ENCODE measurements around the gene TMCC1. TPM values are rescaled to one million over a fixed set of nuclear protein-coding genes. Genes with fewer than 3 reads are reported as not detected.

TMCC1 gene
- total RNA-seq, 1 donor from 2014 or later, result 24.3 TPM

- TF ChIP-seq, protein P1, sequence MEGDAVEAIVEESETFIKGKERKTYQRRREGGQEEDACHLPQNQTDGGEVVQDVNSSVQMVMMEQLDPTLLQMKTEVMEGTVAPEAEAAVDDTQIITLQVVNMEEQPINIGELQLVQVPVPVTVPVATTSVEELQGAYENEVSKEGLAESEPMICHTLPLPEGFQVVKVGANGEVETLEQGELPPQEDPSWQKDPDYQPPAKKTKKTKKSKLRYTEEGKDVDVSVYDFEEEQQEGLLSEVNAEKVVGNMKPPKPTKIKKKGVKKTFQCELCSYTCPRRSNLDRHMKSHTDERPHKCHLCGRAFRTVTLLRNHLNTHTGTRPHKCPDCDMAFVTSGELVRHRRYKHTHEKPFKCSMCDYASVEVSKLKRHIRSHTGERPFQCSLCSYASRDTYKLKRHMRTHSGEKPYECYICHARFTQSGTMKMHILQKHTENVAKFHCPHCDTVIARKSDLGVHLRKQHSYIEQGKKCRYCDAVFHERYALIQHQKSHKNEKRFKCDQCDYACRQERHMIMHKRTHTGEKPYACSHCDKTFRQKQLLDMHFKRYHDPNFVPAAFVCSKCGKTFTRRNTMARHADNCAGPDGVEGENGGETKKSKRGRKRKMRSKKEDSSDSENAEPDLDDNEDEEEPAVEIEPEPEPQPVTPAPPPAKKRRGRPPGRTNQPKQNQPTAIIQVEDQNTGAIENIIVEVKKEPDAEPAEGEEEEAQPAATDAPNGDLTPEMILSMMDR (conservative IDR thresholded peaks at IDR 0.05; ENCODE audit: low read depth, low read length), result no peak
- DNase-seq (ENCODE audit: low read depth), result no peak
- no peak overlapping the region for H3K4me3 ChIP-seq (ENCODE audit: low read depth, low read length)
These were observed 221.1 kb downstream of the TMCC1 start for GRCh38 chr3:129672412-129672811.

DNA sequence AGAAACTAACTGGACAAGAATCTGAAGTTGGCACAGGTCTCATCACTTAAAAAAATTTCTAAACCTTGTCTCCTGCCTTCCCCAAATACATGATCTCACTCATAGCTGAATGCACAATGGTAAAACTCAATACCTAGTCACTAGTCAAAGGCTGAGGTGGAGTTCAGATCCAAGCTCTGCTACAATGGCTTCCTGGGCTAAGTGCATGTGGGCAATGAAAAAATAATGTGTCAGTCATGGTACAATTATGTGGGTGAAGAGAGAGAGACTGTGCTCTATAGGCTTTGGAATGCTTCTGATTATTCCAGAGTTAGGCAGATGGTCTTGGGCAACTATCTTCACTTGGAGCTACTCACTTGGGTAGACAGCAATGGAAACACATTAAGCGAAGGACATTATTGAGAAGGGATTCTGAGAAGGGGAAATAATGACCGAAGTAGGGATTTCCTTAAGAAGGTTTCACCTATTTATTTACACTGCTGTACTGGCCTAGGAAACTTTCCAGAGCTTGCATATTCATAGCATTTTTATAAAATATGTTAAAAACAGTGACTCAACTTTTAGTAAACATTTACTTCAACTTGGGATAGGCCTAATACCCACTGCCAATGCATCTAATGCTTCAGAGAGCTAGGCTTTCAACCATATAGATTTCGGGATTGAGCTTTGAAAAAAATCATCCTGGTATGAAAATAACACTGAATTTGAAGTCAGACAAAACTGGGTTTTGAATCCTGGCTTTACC is 228.3 kb downstream of the TMCC1 start:
- TF ChIP-seq, protein P1 (conservative IDR thresholded peaks at IDR 0.05; ENCODE audit: low read depth, low read length), result no peak
- H3K4me3 ChIP-seq (ENCODE audit: low read depth, low read length), result no peak overlapping the region
- DNase-seq (ENCODE audit: low read depth), result peak; percentile 74

GRCh38 chr3:129663930-129664646 is 229.4 kb downstream of the TMCC1 start:
- TF ChIP-seq, protein P1 (conservative IDR thresholded peaks at IDR 0.05; ENCODE audit: low read depth, low read length), result no peak
- no peak overlapping the region for H3K4me3 ChIP-seq (ENCODE audit: low read depth, low read length)

GRCh38 chr3:129663045-129663446 is 230.5 kb downstream of the TMCC1 start:
- H3K4me3 ChIP-seq (ENCODE audit: low read depth, low read length), result no peak overlapping the region
- TF ChIP-seq, protein P1 (conservative IDR thresholded peaks at IDR 0.05; ENCODE audit: low read depth, low read length), result no peak
- DNase-seq (ENCODE audit: low read depth), result no peak

More at GRCh38 chr3:129663930-129664646, 229.4 kb downstream of the TMCC1 start:
- no peak for DNase-seq (ENCODE audit: low read depth)

- TF ChIP-seq, protein P1 (conservative IDR thresholded peaks at IDR 0.05; ENCODE audit: low read depth, low read length), result no peak
- no peak overlapping the region for H3K4me3 ChIP-seq (ENCODE audit: low read depth, low read length)
- DNase-seq (ENCODE audit: low read depth), result no peak
These were observed 231.3 kb downstream of the TMCC1 start for GRCh38 chr3:129662191-129662608.

DNA sequence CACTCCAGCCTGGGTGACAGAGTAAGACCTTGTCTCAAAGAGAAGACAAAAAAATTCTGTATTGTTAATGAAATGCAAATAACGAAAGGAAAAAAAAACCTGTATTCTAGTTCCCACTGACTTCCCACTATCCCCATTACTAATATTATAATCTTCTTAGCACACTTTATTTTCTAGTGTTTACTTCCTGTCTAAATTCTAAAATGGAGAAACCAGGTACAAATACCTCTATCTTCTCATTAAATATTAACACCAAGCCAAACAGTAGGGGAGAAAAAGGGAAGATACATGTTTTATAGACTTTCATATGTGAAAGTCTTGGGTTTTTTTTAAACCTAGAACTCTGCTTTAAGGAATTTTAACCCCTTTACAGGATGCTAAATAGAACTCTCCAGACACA is 231.7 kb downstream of the TMCC1 start:
- TF ChIP-seq, protein P1 (conservative IDR thresholded peaks at IDR 0.05; ENCODE audit: low read depth, low read length), result no peak
- DNase-seq (ENCODE audit: low read depth), result no peak
- H3K4me3 ChIP-seq (ENCODE audit: low read depth, low read length), result no peak overlapping the region
